Thoracic aorta (tissue), 2 donors: ENCODE data around the gene CCDC167. TPM values are rescaled to one million over a fixed set of nuclear protein-coding genes. Genes with fewer than 3 reads are reported as not detected.
A peak's percentile ranks its signal among the peaks of the same experiment; 100 is the strongest.

Experiments used
- ATAC-seq: fragments of 150-250 bp; one replicate; pipeline ENCODE4 v1.8.0; 2017; ENCODE audit warnings: low read depth; ENCODE audit not compliant: insufficient number of reproducible peaks, low FRiP score
- DNase-seq: peaks from one replicate; pipeline ENCODE4 v3.0.0-alpha.2; 2020; ENCODE audit warnings: low spot score
- H3K27ac ChIP-seq, 2 donors: fragments of 200-600 bp; sonication (generic); 1 replicate in 1 of 2; 2 replicates in 1 of 2; pipeline ENCODE4 v1.5.1; 2016; ENCODE audit warnings: mild to moderate bottlenecking in 2 of 2, moderate library complexity in 2 of 2
- H3K27me3 ChIP-seq: fragments of 200-600 bp; sonication (generic); replicated peaks from 2 replicates; pipeline ENCODE4 v1.6.0; 2016; ENCODE audit warnings: mild to moderate bottlenecking; ENCODE audit not compliant: insufficient read depth
- H3K36me3 ChIP-seq: fragments of 200-600 bp; sonication (generic); one replicate; pipeline ENCODE4 v1.5.1; 2016
- H3K4me1 ChIP-seq, 2 donors: fragments of 200-600 bp; sonication (generic); 1 replicate in 1 of 2; 2 replicates in 1 of 2; pipeline versions ENCODE4 v1.5.1 to v1.6.0; 2016; ENCODE audit warnings: low read depth in 2 of 2, mild to moderate bottlenecking in 1 of 2; ENCODE audit not compliant: control insufficient read depth in 1 of 2
- H3K4me3 ChIP-seq: fragments of 200-600 bp; sonication (generic); 2 replicates; pipeline ENCODE4 v1.5.1; 2016; ENCODE audit warnings: mild to moderate bottlenecking
- H3K9me3 ChIP-seq: fragments of 200-600 bp; sonication (generic); 2 replicates; pipeline ENCODE4 v1.5.1; 2016
- CTCF ChIP-seq: fragments of 200-600 bp; sonication (generic); IDR thresholded peaks from one replicate; pipeline ENCODE4 v1.5.1; 2019; ENCODE audit warnings: antibody characterized with exemption
- total RNA-seq, 2 donors: library from RNA; depleted of rRNA; stranded (reverse); fragments of >200 nt; gene quantifications; one replicate each; pipeline versions ENCODE4 v1.1.0 to v1.2.3, GENCODE V29; 2016

CCDC167 gene
- total RNA-seq, 2 donors from 2014 or later = 14.4 to 20.8 TPM

- peaks cover 0 to 12% of the 10 kb centered on the region in 2 donors for H3K4me1 ChIP-seq
- TF ChIP-seq CTCF = no peak
- no peak overlapping the region for H3K27ac ChIP-seq
- no peaks in the 10 kb centered on the region for H3K9me3 ChIP-seq
- no peak for ATAC-seq
- H3K27me3 ChIP-seq = no peaks in the 10 kb centered on the region
- H3K4me3 ChIP-seq = no peak overlapping the region
- no peaks in the 10 kb centered on the region for H3K36me3 ChIP-seq
- no peak for DNase-seq
Measured at GRCh38 chr6:37540029-37540352, 40.3 kb upstream of the CCDC167 start.

GRCh38 chr6:37539171-37540028 lies 39.7 kb upstream of the CCDC167 start:
- Histone ChIP-seq H3K4me3 (no peak overlapping the region), H3K9me3 (no peaks in the 10 kb centered on the region), H3K4me1 (peaks cover 0 to 12% of the 10 kb centered on the region in 2 donors), H3K36me3 (no peaks in the 10 kb centered on the region), H3K27me3 (no peaks in the 10 kb centered on the region), H3K27ac (no peak overlapping the region)
- DNase-seq (no peak), ATAC-seq (no peak)
- TF ChIP-seq CTCF = no peak

- Histone ChIP-seq H3K9me3 (no peaks in the 10 kb centered on the region), H3K36me3 (no peaks in the 10 kb centered on the region), H3K4me1 (peaks cover 0 to 12% of the 10 kb centered on the region in 2 donors), H3K27me3 (no peaks in the 10 kb centered on the region), H3K4me3 (no peak overlapping the region), H3K27ac (no peak overlapping the region)
- DNase-seq = no peak
- ATAC-seq = no peak
- TF ChIP-seq CTCF = no peak
Measured at GRCh38 chr6:37538107-37538506, 38.4 kb upstream of the CCDC167 start.

GRCh38 chr6:37537548-37537947 lies 37.9 kb upstream of the CCDC167 start:
- no peaks in the 10 kb centered on the region for H3K9me3 ChIP-seq
- H3K27ac ChIP-seq = no peak overlapping the region
- no peaks in the 10 kb centered on the region for H3K36me3 ChIP-seq
- DNase-seq (no peak), ATAC-seq (no peak)
- H3K4me1 ChIP-seq = peaks cover 0 to 12% of the 10 kb centered on the region in 2 donors
- H3K4me3 ChIP-seq = no peak overlapping the region
- no peaks in the 10 kb centered on the region for H3K27me3 ChIP-seq
- TF ChIP-seq CTCF = no peak

- Histone ChIP-seq H3K9me3 (no peaks in the 10 kb centered on the region), H3K4me3 (peak overlapping the region; percentile 54), H3K4me1 (peaks cover 0 to 12% of the 10 kb centered on the region in 2 donors), H3K27me3 (no peaks in the 10 kb centered on the region), H3K27ac (no peak overlapping the region), H3K36me3 (no peaks in the 10 kb centered on the region)
- no peak for TF ChIP-seq CTCF
- DNase-seq (no peak), ATAC-seq (no peak)
Measured at GRCh38 chr6:37536491-37537190, 36.9 kb upstream of the CCDC167 start.
